Measurements from ENCODE around the gene HIRA.

GRCh38 chr22:19394274-19395050, 37.1 kb downstream of the HIRA start:
- no peak for TF ChIP-seq CTCF (IDR thresholded peaks at IDR 0.05; ENCODE audit: low read depth, low read length, missing input control)
- no peak for TF ChIP-seq REST (IDR thresholded peaks at IDR 0.05)
